Measurements from ENCODE around the gene STK32B.
"Not testable (repeated sequence)": the region's sequence is repeated elsewhere in the genome, so short reads cannot be mapped to it uniquely, and the experiment has no call there.

STK32B gene

DNA sequence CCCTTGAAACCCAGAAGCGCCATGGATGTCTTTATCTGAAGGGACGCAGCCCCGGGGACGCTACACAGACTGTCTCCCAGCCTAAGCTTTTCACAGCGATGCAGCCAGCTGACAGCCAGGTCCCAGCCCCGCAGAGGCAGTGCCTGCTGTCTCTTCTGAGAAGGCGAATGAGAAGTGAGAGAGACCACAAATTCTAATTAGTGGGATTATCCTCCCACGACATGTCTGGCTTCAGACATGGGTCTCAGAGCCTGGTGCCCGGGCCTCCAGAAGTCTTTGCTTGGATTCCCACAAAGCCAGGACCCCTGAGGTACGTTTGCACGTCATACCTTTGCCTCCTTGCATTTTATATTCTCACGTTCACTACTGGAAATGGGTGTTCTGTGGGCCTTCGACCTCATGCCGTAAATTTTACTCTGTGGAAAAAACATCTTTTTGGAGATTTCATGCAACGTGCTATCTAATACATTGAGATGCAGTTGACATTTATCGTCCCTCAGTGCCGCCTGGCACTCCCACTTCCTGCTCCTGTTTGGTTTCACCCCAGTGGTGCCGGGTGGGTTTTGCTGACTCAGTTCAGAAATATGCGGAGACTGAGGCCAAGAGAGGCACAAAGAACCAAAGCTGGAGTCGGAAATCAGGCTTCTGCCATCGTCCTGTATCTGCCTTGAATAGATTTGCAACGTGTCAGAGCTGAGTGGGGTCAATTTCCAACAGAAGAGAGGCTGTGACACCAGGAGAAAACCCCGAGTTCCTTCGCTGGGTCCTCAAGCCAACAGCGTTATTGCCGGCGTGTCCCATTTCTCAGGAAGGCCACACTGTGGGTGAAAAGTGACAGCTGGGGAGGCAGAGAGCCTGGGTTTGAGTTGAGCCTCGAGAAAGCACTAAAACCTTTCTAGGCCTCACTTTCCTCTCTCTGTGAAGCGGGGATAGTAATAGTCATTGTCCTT, 114.4 kb downstream of the STK32B start:
- no peak for DNase-seq

DNA sequence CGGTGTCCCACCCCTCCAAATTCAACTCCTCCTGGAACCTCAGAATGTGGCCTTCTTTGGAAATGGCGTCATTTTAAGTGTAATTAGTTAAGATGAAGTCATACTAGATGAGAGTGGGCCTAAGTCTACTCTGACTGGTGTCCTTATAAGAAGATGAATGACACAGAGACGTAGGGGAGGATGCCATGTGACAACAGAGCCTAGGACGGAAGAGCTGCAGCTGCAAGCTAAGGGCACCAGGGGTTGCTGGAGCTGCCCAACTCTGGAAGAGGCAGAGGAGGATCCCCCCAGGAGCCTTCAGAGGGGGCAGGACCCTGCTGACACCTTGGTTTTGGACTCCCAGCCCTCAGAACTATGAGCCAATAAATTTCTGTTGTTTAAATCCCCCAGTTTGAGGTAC, 115.1 kb downstream of the STK32B start:
- DNase-seq: no peak

DNA sequence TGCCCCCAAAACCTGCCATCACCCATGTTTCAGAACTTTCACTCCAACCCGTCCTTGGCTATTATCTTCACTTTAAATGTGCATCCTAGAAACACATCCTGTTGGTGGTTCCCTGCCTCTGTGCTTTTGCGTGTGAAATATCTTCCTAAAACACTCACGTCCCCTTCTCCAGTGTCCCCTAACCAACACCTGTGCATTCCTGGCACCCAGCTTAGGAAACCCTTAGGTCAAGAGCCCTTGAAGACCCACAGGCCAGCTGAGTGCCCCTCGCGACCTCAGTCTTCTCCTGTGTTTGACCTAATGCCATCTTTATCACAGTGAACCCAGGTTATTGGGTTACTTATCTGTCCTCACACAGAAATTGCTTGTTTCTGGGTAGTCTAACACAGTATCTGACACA, 117.6 kb downstream of the STK32B start:
- DNase-seq: no peak

DNA sequence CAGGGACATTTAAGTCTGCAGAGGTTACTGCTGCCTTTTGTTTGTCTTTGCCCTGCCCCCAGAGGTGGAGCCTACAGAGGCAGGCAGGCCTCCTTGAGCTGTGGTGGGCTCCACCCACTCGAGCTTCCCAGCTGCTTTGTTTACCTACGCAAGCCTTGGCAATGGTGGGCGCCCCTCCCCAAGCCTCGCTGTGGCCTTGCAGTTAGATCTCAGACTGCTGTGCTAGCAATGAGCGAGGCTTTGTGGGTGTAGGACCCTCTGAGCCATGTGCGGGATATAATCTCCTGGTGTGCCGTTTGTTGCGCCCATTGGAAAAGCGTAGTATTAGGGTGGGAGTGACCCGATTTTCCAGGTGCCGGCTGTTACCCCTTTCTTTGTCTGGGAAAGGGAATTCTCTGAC, 124.6 kb downstream of the STK32B start:
- DNase-seq: not testable (repeated sequence)

DNA sequence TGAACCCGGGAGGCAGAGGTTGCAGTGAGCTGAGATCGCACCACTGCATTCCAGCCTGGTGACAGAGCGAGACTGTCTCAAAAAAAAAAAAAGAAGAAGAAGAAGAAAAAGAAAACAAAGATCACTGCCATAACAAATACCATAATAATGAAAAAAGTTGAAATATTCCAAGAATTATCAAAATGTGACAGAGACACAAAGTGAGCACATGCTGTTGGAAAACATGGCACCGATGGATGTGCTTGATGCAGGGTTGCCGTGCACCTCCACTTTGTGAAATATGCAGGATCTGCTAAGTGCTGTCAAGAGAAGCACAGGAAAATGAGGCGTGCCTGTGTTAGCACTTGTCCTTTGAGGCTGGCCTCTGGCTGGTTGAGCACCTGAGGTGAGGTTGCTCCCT, 133.3 kb downstream of the STK32B start:
- DNase-seq: no peak

DNA sequence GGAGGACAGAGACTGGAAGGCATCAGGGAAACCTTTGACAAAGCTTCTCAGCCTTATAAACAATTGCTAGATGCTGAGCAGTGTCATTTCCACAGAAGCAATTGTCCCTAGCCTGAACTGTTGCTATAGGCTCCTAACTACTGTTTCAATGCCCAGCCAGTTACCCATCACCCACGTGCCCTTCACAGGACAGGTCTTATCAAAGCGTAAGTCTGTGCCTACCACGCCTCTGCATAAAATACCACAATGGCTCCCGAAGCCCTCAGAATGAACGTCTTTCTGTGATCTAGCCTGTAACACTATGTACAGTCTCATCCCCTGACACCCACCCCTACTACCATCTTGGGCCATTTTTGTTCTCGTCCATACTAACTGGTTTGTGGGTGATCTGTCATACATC, 134.3 kb downstream of the STK32B start:
- DNase-seq: no peak

DNA sequence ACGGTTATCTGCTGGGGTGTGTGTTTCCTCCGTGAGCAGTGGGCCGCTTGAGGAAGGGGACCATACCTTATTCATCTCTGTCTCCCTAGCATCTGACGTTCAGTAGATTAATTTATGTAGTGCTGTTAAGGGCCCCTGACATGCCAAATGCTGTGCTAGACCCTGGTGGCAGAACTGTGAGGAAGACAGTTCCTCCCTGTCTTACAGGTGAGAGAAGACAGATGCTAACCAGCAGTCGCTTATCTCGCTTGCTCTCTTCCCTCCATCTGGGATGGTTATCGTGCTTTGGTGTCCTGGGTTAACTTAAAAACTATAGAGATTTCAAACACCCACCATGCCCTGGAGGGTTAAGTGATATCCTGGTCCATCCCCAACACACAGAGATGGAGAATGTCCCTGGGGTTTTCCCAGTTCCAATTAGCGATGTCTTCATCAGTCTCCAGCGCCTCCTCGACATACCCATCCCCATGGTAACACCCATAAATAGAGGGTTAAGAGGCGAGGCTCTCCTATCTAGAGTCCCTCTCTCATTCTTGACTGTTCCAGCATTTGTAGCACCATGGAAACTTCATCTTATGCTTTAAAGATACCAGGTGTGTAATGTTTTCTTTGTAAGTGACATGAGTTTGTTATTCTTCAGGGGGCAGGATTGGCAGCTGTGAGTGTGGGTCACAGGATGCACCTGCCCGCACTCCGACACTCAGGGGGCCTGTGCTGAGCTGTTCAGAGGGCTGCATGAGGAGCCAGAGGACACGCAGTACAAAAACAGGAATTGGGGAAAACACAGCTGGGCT, 135.2 kb downstream of the STK32B start:
- no peak for DNase-seq

DNA sequence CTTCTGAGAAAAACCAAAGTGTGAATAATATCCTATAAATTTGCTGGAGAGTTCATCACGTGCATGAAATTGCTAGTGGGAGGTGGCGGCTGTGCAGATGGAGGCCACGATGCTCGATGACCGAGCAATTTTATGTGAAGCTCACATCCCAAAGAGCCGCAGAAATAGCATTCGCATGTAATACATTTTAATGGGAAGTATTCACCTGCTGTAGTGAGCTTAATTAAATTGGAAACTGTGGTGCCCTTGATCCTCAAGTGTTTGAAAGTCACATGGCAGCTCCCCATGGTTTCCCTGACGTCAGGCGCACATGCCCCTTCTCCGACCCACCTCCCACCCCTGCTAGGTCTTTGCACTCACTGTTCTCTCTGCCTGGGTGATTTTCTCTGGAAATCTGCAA, 136.8 kb downstream of the STK32B start:
- DNase-seq: no peak

DNA sequence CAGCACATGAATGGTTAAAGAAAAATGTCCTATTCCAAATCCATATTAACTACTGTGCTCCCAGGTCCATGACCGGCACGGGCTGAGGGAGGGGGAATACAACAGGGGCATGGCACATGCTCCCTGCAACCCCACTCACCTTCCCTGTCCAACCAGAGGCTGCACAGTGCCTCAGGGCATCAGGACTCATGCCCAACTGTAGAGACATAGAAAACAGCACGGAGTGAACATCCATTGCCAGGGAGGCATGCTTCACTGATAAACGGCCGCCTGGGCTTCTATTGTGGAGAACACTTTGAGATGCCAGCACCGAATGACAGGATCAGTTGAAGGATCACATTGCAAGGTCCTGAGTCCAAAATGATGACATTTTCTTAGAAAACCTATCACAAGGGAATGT, 140.6 kb downstream of the STK32B start:
- no peak for DNase-seq

DNA sequence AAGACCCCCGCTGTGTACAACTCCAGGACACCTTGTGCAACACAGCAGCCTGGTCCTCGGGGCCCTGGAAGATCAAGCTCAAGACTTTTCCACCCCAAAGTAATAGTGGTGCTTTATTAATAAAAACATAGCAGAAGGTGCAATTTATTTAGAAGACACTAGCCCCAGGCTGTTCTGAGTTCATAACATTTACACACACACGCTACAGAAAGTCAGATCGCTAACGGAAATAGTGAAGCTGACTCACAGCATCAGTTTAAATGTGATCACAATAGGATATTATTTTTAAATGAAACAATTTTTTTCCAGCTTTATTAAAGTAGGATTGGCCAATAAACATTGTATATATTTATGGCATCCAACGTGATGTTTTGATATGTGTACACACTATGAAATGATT, 141.0 kb downstream of the STK32B start:
- DNase-seq: no peak

DNA sequence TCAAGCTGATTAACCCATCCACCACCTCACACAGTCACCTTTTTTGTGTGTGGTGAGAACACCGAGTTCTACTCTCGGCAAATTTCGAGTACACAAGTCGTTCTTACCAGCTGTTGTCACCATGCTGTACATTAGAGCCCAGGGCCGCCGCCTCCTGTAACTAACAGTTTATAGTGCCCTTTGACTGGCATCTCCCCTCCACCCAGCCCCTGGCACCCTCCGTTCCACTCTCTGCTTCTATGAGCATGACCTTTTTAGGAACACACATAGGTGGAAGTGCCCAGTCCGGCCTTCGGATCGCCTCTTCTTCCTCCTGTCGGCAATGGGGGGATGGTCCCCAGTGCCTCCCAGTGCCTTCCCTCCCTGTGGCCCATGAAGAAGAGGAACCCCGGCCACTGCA, 141.4 kb downstream of the STK32B start:
- no peak for DNase-seq

DNA sequence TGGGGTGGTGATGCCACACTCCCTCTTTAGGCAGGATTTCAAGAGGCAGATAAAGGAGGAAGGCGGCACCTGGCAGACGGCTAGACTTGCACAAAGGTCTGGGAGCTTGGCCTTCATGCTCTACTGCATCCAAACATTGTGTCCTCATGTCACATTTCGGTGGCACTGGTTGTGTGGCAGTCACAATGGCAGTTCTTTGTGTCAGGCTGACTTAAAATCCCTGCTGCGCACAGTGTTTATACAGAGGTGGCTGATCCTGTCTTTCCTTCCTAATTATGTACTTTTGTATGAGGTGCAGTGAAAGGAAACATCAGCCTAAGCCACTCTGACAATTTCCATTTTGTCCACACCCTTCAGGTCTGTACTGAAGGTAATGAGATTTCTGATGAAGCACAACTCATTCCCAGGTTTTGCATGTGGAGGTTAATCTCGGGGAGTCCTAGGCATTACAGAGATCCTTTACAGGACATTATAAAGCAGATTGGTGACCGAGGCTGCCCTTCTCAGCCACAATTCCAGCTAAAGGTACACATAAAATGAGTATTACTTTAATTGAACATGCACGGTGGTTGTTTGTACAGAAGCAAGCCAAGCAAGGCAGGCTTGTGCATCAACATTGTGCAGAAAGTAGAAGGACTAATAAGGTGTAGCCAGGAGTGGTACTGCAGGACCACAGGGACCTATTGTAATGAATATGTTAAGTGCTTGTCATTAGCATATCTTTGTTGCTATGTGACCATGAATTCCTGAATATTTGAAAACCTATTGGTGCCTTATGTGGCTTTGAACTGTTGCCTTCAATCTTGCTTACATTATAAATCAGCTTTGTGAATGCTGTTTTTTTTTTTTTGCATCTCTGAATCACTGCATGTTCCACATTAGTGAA, 147.6 kb downstream of the STK32B start:
- DNase-seq: no peak

DNA sequence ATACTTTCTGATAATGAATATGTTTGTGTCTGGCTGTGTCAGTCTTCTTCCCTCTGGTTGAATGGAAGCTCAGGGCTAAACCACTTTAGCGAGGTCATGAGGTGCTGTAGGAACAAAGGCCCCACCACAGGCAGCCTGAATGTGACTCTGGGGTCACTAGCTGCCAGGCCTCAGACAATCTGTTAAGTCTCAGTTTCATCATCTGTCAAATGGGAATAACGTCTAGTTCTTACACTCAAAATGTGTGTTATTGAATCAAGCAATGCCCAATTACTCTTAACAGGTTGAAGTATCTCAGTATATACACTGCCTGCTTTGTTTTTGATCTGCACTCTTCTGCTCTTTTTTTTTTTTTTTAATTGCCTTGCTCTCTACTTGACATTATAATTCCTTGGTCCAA, 148.6 kb downstream of the STK32B start:
- DNase-seq: no peak

DNA sequence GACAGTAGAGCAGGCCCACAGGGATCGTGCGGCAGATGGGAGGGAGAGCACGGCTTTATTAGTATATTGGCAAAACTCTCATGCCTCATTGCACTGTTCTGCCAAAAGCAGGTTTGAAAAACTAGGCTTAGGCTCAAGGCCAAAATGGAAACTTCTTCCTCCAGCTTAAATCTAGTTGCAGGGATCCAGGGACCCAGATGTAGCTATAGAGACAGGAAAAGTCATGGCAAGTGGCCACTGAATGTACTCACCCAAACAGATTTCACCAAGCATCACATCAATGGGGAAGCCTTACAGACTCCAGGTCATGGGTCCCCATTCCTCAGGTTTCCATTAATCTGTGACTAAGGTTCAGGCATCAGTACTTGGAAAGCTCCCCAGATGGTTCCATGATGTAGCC, 149.2 kb downstream of the STK32B start:
- DNase-seq: no peak

DNA sequence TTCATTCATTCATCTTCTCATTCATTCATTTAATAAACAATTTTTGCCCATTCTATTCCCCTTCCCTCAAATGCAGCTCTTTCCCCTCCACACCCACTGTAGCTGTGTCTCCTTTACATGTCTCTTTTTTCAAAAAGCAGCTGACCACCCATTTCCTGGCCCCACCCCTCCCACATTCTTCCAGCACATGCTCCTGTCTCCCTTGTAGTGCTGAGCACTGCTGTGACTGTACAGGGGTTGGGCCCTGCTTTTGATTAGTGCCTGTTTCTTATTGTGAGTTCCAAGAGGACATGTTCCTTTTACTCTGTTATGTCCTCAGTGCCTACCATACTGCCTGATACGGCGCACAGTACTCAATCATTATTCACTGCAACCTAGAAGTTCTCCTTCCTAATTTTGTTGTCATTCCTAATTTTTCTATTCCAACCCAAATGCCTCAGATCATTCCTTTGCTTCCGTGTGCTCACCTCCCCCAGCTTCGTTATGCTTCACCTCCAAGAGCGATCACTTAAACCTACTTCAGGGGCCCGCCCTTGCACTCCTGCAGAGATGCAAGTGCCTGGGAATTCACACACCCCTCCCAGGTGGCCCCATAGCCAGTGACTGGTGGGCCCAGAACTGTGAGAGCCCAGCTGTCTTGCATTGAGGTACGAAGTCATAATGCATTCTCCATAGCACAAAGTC, 152.2 kb downstream of the STK32B start:
- no peak for DNase-seq

DNA sequence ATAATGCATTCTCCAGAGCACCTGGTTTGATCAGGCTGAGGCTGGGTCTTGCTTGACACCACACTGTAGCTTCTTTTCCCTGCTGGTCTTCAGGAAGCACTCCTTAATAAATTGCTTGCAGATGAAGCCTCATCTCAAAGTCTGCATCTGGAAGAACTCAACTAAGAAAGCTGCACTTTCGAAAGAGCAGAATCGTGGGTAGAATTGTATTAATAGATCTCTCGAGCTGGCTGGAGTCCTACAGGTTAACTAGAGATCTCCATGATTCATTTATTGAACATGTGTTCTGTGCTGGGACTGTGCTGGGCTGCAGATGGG, 152.7 kb downstream of the STK32B start:
- no peak for DNase-seq

DNA sequence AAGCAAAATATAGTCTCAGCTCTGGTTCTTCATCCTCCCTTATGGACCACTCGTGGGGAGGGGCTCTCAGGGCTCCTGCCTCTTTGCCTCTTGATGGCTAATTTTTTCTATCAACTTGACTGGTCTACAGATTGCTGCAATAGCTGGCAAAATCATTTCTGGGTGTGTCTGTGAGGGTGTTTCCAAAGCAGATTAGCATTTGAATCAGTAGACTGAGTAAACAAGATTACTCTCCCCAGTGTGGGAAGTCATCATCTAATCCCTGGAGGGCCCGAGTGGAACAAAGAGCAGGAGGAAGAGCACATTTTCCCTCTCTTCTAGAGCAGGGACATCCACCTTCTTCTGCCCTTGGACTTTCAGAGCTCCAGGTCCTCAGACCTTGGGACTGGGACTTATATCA, 153.5 kb downstream of the STK32B start:
- no peak for DNase-seq

DNA sequence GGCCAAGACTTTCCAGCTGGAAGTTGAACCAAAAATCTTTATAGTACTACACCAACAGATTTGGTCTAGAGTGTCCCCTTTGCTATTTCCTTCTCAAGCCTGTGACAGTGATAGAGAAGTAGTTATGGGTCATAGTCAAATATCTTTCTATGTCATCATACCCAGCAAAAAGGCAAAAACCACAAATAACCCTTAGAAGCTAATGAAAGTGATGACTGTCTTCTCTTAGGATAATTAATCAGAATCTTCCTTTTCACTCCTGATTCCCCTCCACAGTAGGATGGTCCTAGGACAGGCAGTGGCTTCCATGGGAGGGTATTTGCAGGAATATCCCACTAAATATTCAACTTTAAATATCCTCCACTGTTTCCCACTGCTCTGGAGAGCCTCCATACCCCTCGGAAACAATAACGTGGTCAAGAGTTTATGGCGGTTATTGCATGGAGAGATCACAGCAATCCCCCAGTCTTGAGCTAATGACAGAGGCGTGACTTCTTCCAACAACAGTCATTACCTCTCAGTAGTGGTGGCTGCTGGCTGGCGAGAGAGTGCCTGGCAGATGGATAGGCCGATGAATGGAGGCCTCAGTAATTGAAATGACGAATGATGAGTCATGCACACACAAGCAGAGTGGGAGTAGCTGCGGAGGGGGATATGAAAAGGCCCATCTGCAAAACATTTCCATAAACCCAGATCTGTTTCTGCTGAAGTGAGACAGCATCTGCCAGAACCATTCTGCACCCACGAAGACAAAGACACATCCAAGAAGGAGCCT, 154.9 kb downstream of the STK32B start:
- no peak for DNase-seq

DNA sequence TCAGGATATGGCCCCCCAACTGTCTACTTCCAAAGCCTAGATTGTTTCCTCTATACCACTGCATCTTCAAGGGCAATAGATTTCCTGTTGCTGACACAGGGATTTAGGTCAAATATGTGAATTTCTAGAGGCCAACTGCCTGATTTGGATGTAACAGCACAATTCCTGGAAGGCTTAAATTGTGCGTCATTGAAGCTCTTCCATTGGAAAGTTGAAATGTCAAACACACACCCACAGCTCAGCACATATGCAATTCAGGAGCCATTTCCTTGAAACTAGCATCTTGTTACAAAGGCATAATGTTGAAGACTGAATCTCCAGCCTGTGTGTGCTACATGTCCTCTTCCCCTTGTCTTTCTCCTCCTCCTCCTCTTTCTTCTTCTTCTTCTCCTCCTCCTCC, 158.6 kb downstream of the STK32B start:
- no peak for DNase-seq

DNA sequence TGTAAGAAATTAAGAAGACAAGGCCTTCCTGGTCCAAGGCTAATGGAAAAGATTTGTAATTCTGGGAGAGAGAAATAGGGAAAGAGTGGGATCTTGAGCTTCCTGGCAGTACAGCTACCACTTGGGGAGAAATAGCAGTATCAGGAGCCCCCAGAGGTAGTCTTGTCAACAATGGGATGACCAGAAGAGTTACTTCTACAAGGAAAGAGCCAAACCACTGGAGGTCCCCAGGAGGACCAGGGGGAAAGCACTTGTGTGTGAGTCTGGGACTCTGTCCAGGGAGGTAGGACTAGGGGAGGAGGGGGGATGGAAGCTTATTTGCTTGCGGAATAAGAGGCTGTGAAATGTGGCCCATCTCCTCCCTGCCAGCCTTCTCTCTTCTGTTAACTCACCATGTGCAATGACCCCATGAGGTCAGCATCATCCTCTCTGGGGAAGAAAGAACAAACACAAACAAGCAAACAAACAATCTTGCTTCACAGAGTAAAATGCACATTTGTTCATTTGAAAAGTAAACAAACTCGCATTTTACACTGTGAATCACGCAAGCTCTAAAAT, 160.1 kb downstream of the STK32B start:
- DNase-seq: no peak

DNA sequence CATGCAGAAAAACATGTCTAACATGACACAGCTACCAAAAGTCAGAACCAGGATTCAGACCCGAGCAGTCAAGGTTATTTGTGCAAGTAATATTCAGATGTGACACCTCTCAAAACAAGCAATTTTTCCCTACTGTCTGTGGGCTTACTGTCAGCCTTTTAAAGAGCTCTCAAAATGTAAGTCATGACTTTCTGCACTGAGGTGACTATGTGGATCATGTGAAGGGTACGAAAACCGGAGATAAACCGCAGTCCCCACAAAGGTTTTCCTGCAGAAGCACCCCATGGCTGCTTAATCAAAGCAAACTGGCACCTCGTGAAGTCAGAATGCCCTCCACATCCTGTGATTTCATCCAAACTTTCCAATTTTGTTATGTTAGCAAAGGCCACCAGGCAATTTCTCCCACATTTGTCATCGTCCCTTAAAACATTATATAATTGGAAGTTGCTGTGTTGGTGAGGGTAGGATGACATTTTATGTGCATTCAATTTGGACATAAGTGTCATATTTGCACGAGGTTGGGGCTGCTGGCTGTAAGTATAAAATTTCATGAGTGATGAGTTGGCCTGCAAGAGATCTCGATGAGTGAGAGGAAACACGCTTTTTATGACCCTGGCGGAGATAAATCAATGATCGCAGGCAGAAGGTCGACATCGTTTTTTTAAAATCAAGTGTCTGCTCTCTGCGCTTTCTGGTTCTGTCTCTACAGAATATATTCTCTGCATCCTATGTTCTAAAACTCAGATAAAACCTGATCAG, 161.2 kb downstream of the STK32B start:
- DNase-seq: no peak

Data from CD4-positive, alpha-beta T cell treated with Interleukin-15 for 1 hour (primary cell).